ENCODE data around the gene PNMT. TPM values are rescaled to one million over a fixed set of nuclear protein-coding genes. Genes with fewer than 3 reads are reported as not detected.

The PNMT gene
- total and polyA plus RNA-seq, 2 experiments from 2014 or later = 1.9 to 2.5 TPM

DNA sequence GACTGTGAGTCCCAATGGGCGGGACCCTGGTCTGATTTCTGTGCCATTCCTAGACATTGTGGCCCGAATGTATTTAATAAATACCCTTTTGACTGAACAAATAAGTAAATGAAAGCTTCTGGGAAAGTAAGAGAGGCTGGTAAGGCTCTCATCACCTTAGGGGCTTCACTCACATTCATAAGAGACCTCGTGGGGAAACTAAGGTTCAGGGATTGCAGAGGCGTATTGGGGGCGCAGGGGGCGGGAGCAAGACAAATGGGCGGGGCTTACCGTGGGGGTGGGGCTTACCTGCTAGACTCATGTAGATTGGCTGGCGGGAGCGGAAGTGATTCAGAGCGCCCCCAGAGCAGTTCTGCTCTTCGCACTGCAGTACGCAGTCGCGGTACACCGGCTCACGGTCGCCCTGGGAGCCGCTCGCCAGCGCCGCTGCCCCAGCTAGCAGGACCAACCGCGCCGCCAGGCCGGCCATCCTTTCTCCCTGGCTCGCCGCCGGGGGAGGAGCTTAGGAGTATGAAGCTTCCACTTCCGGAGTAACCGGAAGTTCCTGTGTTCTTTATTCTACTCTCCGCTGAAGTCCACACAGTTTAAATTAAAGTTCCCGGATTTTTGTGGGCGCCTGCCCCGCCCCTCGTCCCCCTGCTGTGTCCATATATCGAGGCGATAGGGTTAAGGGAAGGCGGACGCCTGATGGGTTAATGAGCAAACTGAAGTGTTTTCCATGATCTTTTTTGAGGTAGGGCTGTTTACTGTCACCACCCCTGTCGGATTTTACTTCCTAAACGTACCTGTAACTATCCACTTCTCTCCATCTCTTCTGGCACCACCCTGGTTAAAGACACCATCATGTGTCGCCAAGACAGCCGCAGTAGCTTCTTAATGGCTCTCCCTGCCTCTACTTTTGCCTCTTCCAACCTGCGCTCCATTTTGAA, 19.6 kb downstream of the PNMT start, which contains the start of gene PGAP3 (continued):
- no peak for TF ChIP-seq JUNB (IDR thresholded peaks at IDR 0.05; ENCODE audit: unreplicated experiment)
- TF ChIP-seq, protein P1, sequence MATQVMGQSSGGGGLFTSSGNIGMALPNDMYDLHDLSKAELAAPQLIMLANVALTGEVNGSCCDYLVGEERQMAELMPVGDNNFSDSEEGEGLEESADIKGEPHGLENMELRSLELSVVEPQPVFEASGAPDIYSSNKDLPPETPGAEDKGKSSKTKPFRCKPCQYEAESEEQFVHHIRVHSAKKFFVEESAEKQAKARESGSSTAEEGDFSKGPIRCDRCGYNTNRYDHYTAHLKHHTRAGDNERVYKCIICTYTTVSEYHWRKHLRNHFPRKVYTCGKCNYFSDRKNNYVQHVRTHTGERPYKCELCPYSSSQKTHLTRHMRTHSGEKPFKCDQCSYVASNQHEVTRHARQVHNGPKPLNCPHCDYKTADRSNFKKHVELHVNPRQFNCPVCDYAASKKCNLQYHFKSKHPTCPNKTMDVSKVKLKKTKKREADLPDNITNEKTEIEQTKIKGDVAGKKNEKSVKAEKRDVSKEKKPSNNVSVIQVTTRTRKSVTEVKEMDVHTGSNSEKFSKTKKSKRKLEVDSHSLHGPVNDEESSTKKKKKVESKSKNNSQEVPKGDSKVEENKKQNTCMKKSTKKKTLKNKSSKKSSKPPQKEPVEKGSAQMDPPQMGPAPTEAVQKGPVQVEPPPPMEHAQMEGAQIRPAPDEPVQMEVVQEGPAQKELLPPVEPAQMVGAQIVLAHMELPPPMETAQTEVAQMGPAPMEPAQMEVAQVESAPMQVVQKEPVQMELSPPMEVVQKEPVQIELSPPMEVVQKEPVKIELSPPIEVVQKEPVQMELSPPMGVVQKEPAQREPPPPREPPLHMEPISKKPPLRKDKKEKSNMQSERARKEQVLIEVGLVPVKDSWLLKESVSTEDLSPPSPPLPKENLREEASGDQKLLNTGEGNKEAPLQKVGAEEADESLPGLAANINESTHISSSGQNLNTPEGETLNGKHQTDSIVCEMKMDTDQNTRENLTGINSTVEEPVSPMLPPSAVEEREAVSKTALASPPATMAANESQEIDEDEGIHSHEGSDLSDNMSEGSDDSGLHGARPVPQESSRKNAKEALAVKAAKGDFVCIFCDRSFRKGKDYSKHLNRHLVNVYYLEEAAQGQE (IDR thresholded peaks at IDR 0.05; ENCODE audit: unreplicated experiment) = no peak
- no peak for TF ChIP-seq CREB1 (CRISPR knock-in tag; IDR thresholded peaks at IDR 0.05; ENCODE audit: low read depth)
- no peak for TF ChIP-seq ZNF114 (CRISPR knock-in tag; IDR thresholded peaks at IDR 0.05)
- no peak for TF ChIP-seq STAT1 (IDR thresholded peaks at IDR 0.05; ENCODE audit: unreplicated experiment)

DNA sequence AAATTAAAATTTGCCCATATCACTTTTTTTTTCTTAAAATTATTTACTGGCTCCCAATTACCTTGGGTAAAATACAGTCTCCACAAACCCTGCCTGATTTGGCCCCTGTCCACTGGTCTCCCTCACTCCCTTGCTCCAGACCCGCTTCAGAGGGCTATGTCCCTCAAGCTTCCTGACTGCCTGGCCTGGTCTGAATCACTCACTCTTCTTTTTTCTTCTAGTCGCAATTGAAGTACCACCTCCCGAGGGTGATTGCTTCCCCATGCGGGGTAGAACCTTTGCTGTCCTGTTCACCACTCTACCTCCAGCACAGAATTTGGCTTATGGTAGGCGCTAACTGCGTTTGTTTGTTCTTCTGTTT, 20.2 kb downstream of the PNMT start:
- H3K36me3 ChIP-seq (ENCODE audit: insufficient read depth) = no peaks in the 10 kb centered on the region
- no peaks in the 10 kb centered on the region for H3K27me3 ChIP-seq (ENCODE audit: insufficient read depth)
- ATAC-seq (peak; percentile 9), DNase-seq (ENCODE audit: low spot score) (no peak)
- H3K9me2 ChIP-seq (ENCODE audit: insufficient read depth) = no peaks in the 10 kb centered on the region; the same call in 1 of the 2 replicates
- peaks cover 23% of the 10 kb centered on the region for H3K4me1 ChIP-seq (ENCODE audit: insufficient read depth)
- peaks cover 18% of the 10 kb centered on the region for H3K36me3 Mint-ChIP-seq (ENCODE audit: low read depth)
- no peak overlapping the region for H2AFZ ChIP-seq
- peaks cover 36% of the 10 kb centered on the region for H3K4me1 Mint-ChIP-seq
- H3K4me3 Mint-ChIP-seq = peak overlapping the region; percentile 87
- peak overlapping the region; percentile 87 for H3K4me2 ChIP-seq
- H4K20me1 ChIP-seq (replicated peaks; ENCODE audit: insufficient read depth) = no peaks in the 10 kb centered on the region
- peak overlapping the region; percentile 74 for H3K4me3 ChIP-seq
- peaks cover 15% of the 10 kb centered on the region for H3K27me3 Mint-ChIP-seq (ENCODE audit: insufficient read depth, low read depth, poor library complexity)
- TF ChIP-seq NANOG (IDR thresholded peaks at IDR 0.05; ENCODE audit: borderline replicate concordance) = no peak
- no peak for TF ChIP-seq EZH2 (IDR thresholded peaks at IDR 0.05; ENCODE audit: low read depth, unreplicated experiment)
- H3F3A ChIP-seq (replicated peaks; ENCODE audit: low read depth) = peaks cover 30% of the 10 kb centered on the region
- H3K9me3 Mint-ChIP-seq = no peaks in the 10 kb centered on the region; the same call in 2 of the 3 replicates
- H3K79me2 ChIP-seq (replicated peaks; ENCODE audit: insufficient read depth) = no peaks in the 10 kb centered on the region
- H3K27ac ChIP-seq (ENCODE audit: low read depth) = peak overlapping the region; percentile 99
- peak overlapping the region; percentile 95 for H3K27ac Mint-ChIP-seq

DNA sequence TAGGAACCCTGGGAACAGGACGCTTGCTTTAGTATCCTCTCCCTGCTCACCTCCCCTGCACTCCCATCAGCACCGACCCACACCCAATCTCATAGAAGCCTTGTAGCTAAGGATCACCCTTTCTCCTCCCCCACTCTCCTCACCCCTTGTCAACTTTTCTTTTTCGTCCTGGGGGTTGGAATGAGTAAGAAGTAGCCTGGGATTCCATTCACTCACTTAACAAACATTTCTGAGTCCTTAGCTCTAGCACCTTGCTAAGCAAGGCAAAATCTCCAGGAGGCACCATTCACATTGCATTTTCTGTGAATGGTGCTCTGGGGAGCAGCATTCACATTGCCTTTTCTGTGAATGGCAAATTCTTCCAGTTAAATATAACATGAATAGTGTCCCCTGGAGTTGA, 20.7 kb downstream of the PNMT start:
- Mint-ChIP-seq H3K27ac (peak overlapping the region; percentile 95), H3K36me3 (ENCODE audit: low read depth) (peaks cover 16% of the 10 kb centered on the region), H3K27me3 (ENCODE audit: insufficient read depth, low read depth, poor library complexity) (peaks cover 15% of the 10 kb centered on the region), H3K4me1 (peaks cover 35% of the 10 kb centered on the region), H3K9me3 (no peaks in the 10 kb centered on the region; the same call in 2 of the 3 replicates), H3K4me3 (peak overlapping the region; percentile 87)
- peak; percentile 73 for ATAC-seq
- H3K9me2 ChIP-seq (ENCODE audit: insufficient read depth) = no peaks in the 10 kb centered on the region; the same call in 1 of the 2 replicates
- peak overlapping the region; percentile 74 for H3K4me3 ChIP-seq
- peaks cover 30% of the 10 kb centered on the region for H3F3A ChIP-seq (replicated peaks; ENCODE audit: low read depth)
- peaks cover 23% of the 10 kb centered on the region for H3K4me1 ChIP-seq (ENCODE audit: insufficient read depth)
- peak; percentile 78 for DNase-seq (ENCODE audit: low spot score)
- no peaks in the 10 kb centered on the region for H3K36me3 ChIP-seq (ENCODE audit: insufficient read depth)
- H3K27ac ChIP-seq (ENCODE audit: low read depth) = peak overlapping the region; percentile 99
- no peaks in the 10 kb centered on the region for H4K20me1 ChIP-seq (replicated peaks; ENCODE audit: insufficient read depth)
- no peaks in the 10 kb centered on the region for H3K27me3 ChIP-seq (ENCODE audit: insufficient read depth)
- peak overlapping the region; percentile 87 for H3K4me2 ChIP-seq
- no peaks in the 10 kb centered on the region for H3K79me2 ChIP-seq (replicated peaks; ENCODE audit: insufficient read depth)
- H2AFZ ChIP-seq = no peak overlapping the region
- TF ChIP-seq EZH2phosphoT487 (IDR thresholded peaks at IDR 0.05; ENCODE audit: unreplicated experiment) (no peak), CREB1 (CRISPR knock-in tag; IDR thresholded peaks at IDR 0.05; ENCODE audit: low read depth) (no peak), JUNB (IDR thresholded peaks at IDR 0.05; ENCODE audit: unreplicated experiment) (no peak), POLR2AphosphoS5 (IDR thresholded peaks at IDR 0.05; ENCODE audit: low read depth) (peak; percentile 41), STAT1 (IDR thresholded peaks at IDR 0.05; ENCODE audit: unreplicated experiment) (no peak)
- TF ChIP-seq, protein P2, sequence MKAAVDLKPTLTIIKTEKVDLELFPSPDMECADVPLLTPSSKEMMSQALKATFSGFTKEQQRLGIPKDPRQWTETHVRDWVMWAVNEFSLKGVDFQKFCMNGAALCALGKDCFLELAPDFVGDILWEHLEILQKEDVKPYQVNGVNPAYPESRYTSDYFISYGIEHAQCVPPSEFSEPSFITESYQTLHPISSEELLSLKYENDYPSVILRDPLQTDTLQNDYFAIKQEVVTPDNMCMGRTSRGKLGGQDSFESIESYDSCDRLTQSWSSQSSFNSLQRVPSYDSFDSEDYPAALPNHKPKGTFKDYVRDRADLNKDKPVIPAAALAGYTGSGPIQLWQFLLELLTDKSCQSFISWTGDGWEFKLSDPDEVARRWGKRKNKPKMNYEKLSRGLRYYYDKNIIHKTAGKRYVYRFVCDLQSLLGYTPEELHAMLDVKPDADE (IDR thresholded peaks at IDR 0.05) = no peak
- TF ChIP-seq, protein P3, sequence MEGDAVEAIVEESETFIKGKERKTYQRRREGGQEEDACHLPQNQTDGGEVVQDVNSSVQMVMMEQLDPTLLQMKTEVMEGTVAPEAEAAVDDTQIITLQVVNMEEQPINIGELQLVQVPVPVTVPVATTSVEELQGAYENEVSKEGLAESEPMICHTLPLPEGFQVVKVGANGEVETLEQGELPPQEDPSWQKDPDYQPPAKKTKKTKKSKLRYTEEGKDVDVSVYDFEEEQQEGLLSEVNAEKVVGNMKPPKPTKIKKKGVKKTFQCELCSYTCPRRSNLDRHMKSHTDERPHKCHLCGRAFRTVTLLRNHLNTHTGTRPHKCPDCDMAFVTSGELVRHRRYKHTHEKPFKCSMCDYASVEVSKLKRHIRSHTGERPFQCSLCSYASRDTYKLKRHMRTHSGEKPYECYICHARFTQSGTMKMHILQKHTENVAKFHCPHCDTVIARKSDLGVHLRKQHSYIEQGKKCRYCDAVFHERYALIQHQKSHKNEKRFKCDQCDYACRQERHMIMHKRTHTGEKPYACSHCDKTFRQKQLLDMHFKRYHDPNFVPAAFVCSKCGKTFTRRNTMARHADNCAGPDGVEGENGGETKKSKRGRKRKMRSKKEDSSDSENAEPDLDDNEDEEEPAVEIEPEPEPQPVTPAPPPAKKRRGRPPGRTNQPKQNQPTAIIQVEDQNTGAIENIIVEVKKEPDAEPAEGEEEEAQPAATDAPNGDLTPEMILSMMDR (conservative IDR thresholded peaks at IDR 0.05; ENCODE audit: low read depth in 2 of 2) = peak in 1 of 2 experiments; percentile 48; a peak in 2 of 4 replicates
